ENCODE results near the gene OSTN.

OSTN gene

GRCh38 chr3:191197761-191198306, 1.2 kb upstream of the OSTN start:
- TF ChIP-seq GATA1 (IDR thresholded peaks at IDR 0.05; ENCODE audit: low read depth, low read length) (no peak), POLR2A (IDR thresholded peaks at IDR 0.05; ENCODE audit: low read length) (no peak)
- no peak for DNase-seq

- no peak for TF ChIP-seq POLR2A (IDR thresholded peaks at IDR 0.05; ENCODE audit: low read length)
- no peak for TF ChIP-seq GATA1 (IDR thresholded peaks at IDR 0.05; ENCODE audit: low read depth, low read length)
- no peak for DNase-seq
These were observed 561 bp upstream of the OSTN start for GRCh38 chr3:191198480-191198879.

- DNase-seq = no peak
- no peak for TF ChIP-seq POLR2A (IDR thresholded peaks at IDR 0.05; ENCODE audit: low read length)
These were observed 11.0 kb downstream of the OSTN start for GRCh38 chr3:191210032-191210431.

DNA sequence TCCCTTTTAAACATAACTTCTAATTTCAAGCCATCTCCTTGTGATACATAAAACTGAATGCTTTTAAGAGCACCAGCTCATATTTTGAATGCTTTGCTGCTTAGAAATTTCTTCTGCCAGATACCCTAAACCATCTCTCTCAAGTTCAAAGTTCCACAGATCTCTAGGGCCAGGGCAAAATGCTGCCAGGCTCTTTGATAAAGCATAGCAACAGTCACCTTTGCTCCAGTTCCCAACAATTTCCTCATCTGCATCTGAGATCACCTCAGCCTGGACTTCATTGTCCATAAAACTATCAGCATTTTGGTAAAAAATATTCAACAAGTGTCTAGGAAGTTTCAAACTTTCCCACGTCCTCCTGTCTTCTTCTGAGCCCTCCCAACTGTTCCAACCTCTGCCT, 17.5 kb downstream of the OSTN start:
- no peak for DNase-seq
- TF ChIP-seq POLR2A (IDR thresholded peaks at IDR 0.05; ENCODE audit: low read length) (no peak), GATA1 (IDR thresholded peaks at IDR 0.05; ENCODE audit: low read depth, low read length) (no peak)

DNA sequence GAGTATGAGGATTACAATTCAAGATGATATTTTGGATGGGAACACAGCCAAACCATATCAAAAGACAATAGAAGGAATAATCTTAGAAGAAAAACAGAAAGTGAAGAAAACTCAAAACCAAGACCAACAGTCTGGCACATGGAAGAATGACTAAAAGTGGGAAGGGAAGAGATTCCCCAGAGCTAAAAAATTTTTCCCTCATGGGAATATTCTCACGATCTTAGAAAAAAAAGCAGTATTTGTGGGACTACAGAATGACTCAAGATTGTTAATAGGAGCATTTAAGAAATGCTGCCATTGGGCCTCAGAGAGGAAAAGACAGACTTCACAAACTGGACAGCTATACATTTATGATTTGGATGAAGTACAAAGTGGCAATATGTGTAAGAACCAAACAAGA, 18.3 kb downstream of the OSTN start:
- DNase-seq = no peak
- TF ChIP-seq GATA1 (IDR thresholded peaks at IDR 0.05; ENCODE audit: low read depth, low read length) = no peak
- no peak for TF ChIP-seq POLR2A (IDR thresholded peaks at IDR 0.05; ENCODE audit: low read length)

- DNase-seq = no peak
- TF ChIP-seq GATA1 (IDR thresholded peaks at IDR 0.05; ENCODE audit: low read depth, low read length) (no peak), POLR2A (IDR thresholded peaks at IDR 0.05; ENCODE audit: low read length) (no peak)
These were observed 21.9 kb downstream of the OSTN start for GRCh38 chr3:191220908-191221307.

- no peak for DNase-seq
- no peak for TF ChIP-seq GATA1 (IDR thresholded peaks at IDR 0.05; ENCODE audit: low read depth, low read length)
- TF ChIP-seq POLR2A (IDR thresholded peaks at IDR 0.05; ENCODE audit: low read length) = no peak
These were observed 22.6 kb downstream of the OSTN start for GRCh38 chr3:191221638-191222037.

GRCh38 chr3:191227541-191227940, 28.5 kb downstream of the OSTN start:
- no peak for DNase-seq
- TF ChIP-seq POLR2A (IDR thresholded peaks at IDR 0.05; ENCODE audit: low read length) (no peak), GATA1 (IDR thresholded peaks at IDR 0.05; ENCODE audit: low read depth, low read length) (no peak)

GRCh38 chr3:191234216-191234615, 35.2 kb downstream of the OSTN start:
- TF ChIP-seq POLR2A (IDR thresholded peaks at IDR 0.05; ENCODE audit: low read length) (no peak), GATA1 (IDR thresholded peaks at IDR 0.05; ENCODE audit: low read depth, low read length) (no peak)
- DNase-seq = no peak

DNA sequence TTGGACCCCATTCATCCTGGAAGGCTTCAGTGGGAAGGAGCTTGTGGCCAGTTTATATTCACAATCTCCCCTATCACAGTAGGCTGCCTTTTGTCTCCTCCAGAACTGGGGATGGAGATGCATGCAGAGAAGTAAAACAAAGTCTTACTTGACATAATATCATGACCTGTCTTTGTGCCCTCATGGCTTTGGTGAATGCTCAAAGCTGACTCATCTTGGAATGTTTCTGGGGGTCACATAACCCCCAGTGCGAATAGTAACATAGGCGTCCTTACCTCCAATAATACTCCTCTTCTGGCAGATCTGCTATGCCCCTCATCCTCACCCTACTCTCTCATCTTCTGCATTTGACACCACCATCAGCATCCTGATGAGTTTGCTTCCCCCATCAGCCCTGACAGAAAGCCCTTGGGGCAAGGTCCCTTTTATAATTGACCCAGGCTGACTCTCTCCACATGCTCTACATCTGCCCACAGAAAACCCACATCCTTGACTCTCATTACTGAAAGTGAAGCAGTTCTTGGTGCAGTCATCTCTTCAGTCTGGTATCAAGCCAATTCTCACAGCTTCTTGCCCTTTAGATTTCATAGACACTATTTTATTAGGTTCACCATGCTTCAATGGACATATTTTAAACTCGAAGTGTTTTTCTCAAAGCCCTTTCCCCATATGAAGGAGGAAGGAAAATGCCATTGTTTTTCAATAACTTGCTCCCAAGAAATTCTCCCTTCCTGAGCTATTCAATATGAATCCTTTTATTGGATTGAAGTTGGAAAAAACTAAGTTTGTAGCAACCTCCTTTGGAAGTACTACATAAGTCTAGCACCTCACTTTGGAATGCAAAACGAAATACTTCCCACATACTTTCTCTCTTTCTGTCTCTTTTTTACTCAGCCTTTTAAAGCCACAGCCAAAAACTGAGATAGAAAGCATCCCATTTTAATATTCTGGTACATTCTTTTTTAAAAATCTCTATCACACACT, 36.6 kb downstream of the OSTN start:
- TF ChIP-seq GATA1 (IDR thresholded peaks at IDR 0.05; ENCODE audit: low read depth, low read length) = no peak
- TF ChIP-seq POLR2A (IDR thresholded peaks at IDR 0.05; ENCODE audit: low read length) = no peak
- no peak for DNase-seq

DNA sequence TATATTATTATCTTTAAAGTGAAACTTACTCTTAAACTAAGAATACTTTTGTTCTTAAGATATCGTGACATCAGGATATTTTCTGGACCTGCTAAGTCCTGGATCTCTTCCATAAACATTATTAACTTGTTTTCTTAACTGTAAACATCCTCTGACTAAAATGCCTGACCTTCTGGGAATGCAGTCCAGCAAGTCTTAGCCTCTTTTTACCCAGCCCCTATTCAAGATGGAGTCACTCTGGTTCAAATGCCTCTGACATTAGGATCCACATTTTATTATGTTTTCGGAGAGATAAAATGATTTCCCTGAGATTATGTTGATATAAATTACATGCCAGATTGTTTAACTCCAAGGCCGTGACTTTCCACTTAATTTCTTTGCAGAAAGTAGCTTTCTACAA, 37.6 kb downstream of the OSTN start:
- TF ChIP-seq POLR2A (IDR thresholded peaks at IDR 0.05; ENCODE audit: low read length) (no peak), GATA1 (IDR thresholded peaks at IDR 0.05; ENCODE audit: low read depth, low read length) (no peak)
- DNase-seq = no peak

GRCh38 chr3:191237047-191237882, 38.2 kb downstream of the OSTN start:
- TF ChIP-seq GATA1 (IDR thresholded peaks at IDR 0.05; ENCODE audit: low read depth, low read length) = no peak
- TF ChIP-seq POLR2A (IDR thresholded peaks at IDR 0.05; ENCODE audit: low read length) = no peak
- no peak for DNase-seq

DNA sequence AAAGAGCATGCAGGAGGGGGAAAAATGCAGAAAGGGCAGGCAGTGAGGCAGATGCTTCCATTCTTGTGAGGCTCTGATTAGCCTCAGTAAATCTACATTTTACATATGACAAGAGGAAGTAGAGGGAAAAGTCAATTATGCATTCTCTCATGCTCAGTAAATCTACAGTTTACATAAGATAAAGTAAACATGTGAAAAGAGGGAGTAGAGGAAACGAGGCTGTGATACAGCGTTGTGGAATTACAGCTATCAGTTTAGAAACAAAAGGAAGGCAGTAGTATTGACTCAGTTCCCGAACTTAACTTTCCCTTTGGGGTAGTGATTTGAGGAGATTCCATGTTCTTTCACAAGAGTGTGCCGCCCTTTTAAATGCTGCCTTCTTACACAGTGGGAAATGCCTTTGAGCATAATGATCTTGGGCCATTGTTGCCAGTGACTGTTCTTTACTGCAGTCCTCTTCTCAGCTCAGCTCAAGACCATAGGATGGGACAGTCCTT, 39.3 kb downstream of the OSTN start:
- DNase-seq = no peak
- no peak for TF ChIP-seq POLR2A (IDR thresholded peaks at IDR 0.05; ENCODE audit: low read length)
- TF ChIP-seq GATA1 (IDR thresholded peaks at IDR 0.05; ENCODE audit: low read depth, low read length) = no peak
